ENCODE results near the gene APLNR.
"Not testable (repeated sequence)": the region's sequence is repeated elsewhere in the genome, so short reads cannot be mapped to it uniquely, and the experiment has no call there.

Gene APLNR

GRCh38 chr11:57237204-57237681 lies at the start of gene APLNR:
Gene APLNR, minus strand, starts transcription at chr11:57237250. Its CDS starts 246 bp downstream, at chr11:57237004.
- no peak for DNase-seq

- no peak for DNase-seq
Observed at GRCh38 chr11:57283231-57283990, 46.4 kb upstream of the APLNR start.

GRCh38 chr11:57281546-57281945 lies 44.5 kb upstream of the APLNR start:
- not testable (repeated sequence) for DNase-seq

- DNase-seq, result no peak
Observed at GRCh38 chr11:57279116-57279515, 42.1 kb upstream of the APLNR start.

GRCh38 chr11:57278721-57279095 lies 41.7 kb upstream of the APLNR start:
- no peak for DNase-seq

- no peak for DNase-seq
Observed at GRCh38 chr11:57277845-57278720, 41.0 kb upstream of the APLNR start.

GRCh38 chr11:57276971-57277675 lies 40.1 kb upstream of the APLNR start:
- no peak for DNase-seq

GRCh38 chr11:57276169-57276970 lies 39.3 kb upstream of the APLNR start:
- no peak for DNase-seq

- DNase-seq, result no peak
Observed at GRCh38 chr11:57275582-57275981, 38.5 kb upstream of the APLNR start.

- DNase-seq, result no peak
Observed at GRCh38 chr11:57274904-57275498, 38.0 kb upstream of the APLNR start.

GRCh38 chr11:57273448-57274058 lies 36.5 kb upstream of the APLNR start:
- no peak for DNase-seq

GRCh38 chr11:57269571-57270021 lies 32.5 kb upstream of the APLNR start:
- no peak for DNase-seq

- no peak for DNase-seq
Observed at GRCh38 chr11:57266157-57266556, 29.1 kb upstream of the APLNR start.

- no peak for DNase-seq
Observed at GRCh38 chr11:57263351-57263750, 26.3 kb upstream of the APLNR start.

- DNase-seq, result no peak
Observed at GRCh38 chr11:57262157-57262556, 25.1 kb upstream of the APLNR start.

GRCh38 chr11:57260937-57261783 lies 24.1 kb upstream of the APLNR start:
- DNase-seq, result no peak

GRCh38 chr11:57256119-57256518 lies 19.1 kb upstream of the APLNR start:
- no peak for DNase-seq

GRCh38 chr11:57255618-57256017 lies 18.6 kb upstream of the APLNR start:
- DNase-seq, result no peak

GRCh38 chr11:57254631-57255030 lies 17.6 kb upstream of the APLNR start:
- DNase-seq, result no peak

GRCh38 chr11:57251491-57252104 lies 14.5 kb upstream of the APLNR start:
- no peak for DNase-seq

Data from activated CD4-positive, alpha-beta T cell treated with anti-CD3 and anti-CD28 coated beads for 1 hour (primary cell).